GM12878 (cell line): ENCODE data around the gene AHNAK2. TPM values are rescaled to one million over a fixed set of nuclear protein-coding genes. Genes with fewer than 3 reads are reported as not detected.

ENCODE experiments used
- ATAC-seq: fragments of 200-7000 bp; cut with Tn5 transposase; 3 replicates; pipeline ENCODE4 v1.9.1; 2020; ENCODE audit warnings: mild to moderate bottlenecking, moderate library complexity
- BruUV-seq: library from RNA; stranded (reverse); fragments of 400-500 nt; replicated peaks from 2 replicates; lab custom pipeline; 2021; lab: Mats Ljungman, UMichigan
- CTCF ChIA-PET: fragments of 300-600 bp; sonication (Branson Sonifier 250); formaldehyde crosslinking; extraction: SDS; loops from one replicate; lab custom pipeline; 2021; ENCODE audit warnings: inconsistent platforms; lab: Yijun Ruan, JAX
- POLR2A ChIA-PET: fragments of 350-600 bp; formaldehyde crosslinking; extraction: SDS; loops from one replicate; lab custom pipeline; 2021; ENCODE audit warnings: inconsistent platforms; lab: Charles Lee
- RAD21 ChIA-PET: fragments of 300-600 bp; sonication (Branson Sonifier 250); formaldehyde crosslinking; loops from one replicate; lab custom pipeline; 2023; ENCODE audit warnings: antibody characterized with exemption; ENCODE audit not compliant: unreplicated experiment; lab: Charles Lee
- SMC1A ChIA-PET: fragments of 300-600 bp; sonication (Branson Sonifier 250); formaldehyde crosslinking; loops from one replicate; lab custom pipeline; 2023; ENCODE audit not compliant: unreplicated experiment, uncharacterized antibody; lab: Charles Lee
- DNase-seq: peaks from one replicate; pipeline ENCODE4 v3.0.0-alpha.2; 2011; ENCODE audit warnings: low read depth, low spot score
- FAIRE-seq: peaks from 3 replicates; lab custom pipeline; 2011; peaks lifted over from hg19 to GRCh38; lab: Jason Lieb, UNC
- H2AFZ ChIP-seq: 2 replicates; pipeline ENCODE4 v1.6.0; 2011; ENCODE audit warnings: low read depth, low read length, control low read depth; ENCODE audit not compliant: control insufficient read depth
- H3K27ac ChIP-seq: 2 replicates; pipeline ENCODE4 v1.5.1; 2011; ENCODE audit warnings: control low read depth; ENCODE audit not compliant: control insufficient read depth, insufficient read depth
- H3K27me3 ChIP-seq, 2 experiments: replicated peaks in 1 of 2; 2 replicates each; pipeline versions ENCODE4 v1.6.0 to v1.6.1; 2011; ENCODE audit warnings: low read length in 1 of 2; ENCODE audit not compliant: control insufficient read depth in 2 of 2, insufficient read depth in 2 of 2
- H3K36me3 ChIP-seq, 2 experiments: 2 replicates each; pipeline ENCODE4 v1.5.1; 2011; ENCODE audit warnings: low read length in 1 of 2; ENCODE audit not compliant: control insufficient read depth in 2 of 2, insufficient read depth in 2 of 2
- H3K4me1 ChIP-seq: 2 replicates; pipeline ENCODE4 v1.6.1; 2011; ENCODE audit warnings: mild to moderate bottlenecking, low read length, moderate library complexity, mixed read lengths; ENCODE audit not compliant: control insufficient read depth, insufficient read depth
- H3K4me2 ChIP-seq: 2 replicates; pipeline ENCODE4 v1.6.0; 2011; ENCODE audit warnings: control low read depth; ENCODE audit not compliant: control insufficient read depth, insufficient read depth
- H3K4me3 ChIP-seq: fragments of 200-600 bp; sonication (generic); 2 replicates; pipeline ENCODE4 v1.5.1; 2016
- H3K79me2 ChIP-seq: 2 replicates; pipeline ENCODE4 v1.6.0; 2011; ENCODE audit warnings: low read length; ENCODE audit not compliant: control insufficient read depth, insufficient read depth
- H3K9ac ChIP-seq: 2 replicates; pipeline ENCODE4 v1.8.0; 2011; ENCODE audit warnings: low read length, control low read depth, mixed read lengths; ENCODE audit not compliant: control insufficient read depth, insufficient read depth
- H3K9me3 ChIP-seq: replicated peaks from 3 replicates; pipeline ENCODE4 v1.5.1; 2011; ENCODE audit warnings: mild to moderate bottlenecking, low read length; ENCODE audit not compliant: control insufficient read depth, insufficient read depth
- H4K20me1 ChIP-seq: 2 replicates; pipeline ENCODE4 v1.6.0; 2011; ENCODE audit not compliant: control insufficient read depth, insufficient read depth
- BMI1 ChIP-seq: fragments of 450-650 bp; IDR thresholded peaks from 2 replicates; pipeline ENCODE4 v1.6.1; 2016; ENCODE audit warnings: mild to moderate bottlenecking, moderate library complexity, borderline replicate concordance
- ESRRA ChIP-seq: IDR thresholded peaks from 2 replicates; pipeline ENCODE4 v1.6.1; 2012; ENCODE audit warnings: mild to moderate bottlenecking, low read length, improper control_type of control experiment
- EZH2 ChIP-seq: IDR thresholded peaks from 2 replicates; pipeline ENCODE4 v1.6.1; 2012; ENCODE audit warnings: low read depth, mild to moderate bottlenecking, control low read depth, inconsistent platforms, low read length, borderline replicate concordance; ENCODE audit not compliant: control insufficient read depth
- IKZF2 ChIP-seq, 2 experiments: fragments of 450-650 bp; IDR thresholded peaks; 2 replicates each; pipeline ENCODE4 v1.6.1; 2017; ENCODE audit warnings: mild to moderate bottlenecking in 2 of 2, moderate library complexity in 2 of 2
- NBN ChIP-seq: fragments of 450-650 bp; IDR thresholded peaks from 2 replicates; pipeline ENCODE4 v1.6.1; 2016
- NFIC ChIP-seq: IDR thresholded peaks from 2 replicates; pipeline ENCODE4 v1.6.1; 2012; ENCODE audit warnings: low read depth, mild to moderate bottlenecking, inconsistent platforms, low read length, moderate library complexity
- SP1 ChIP-seq: IDR thresholded peaks from one replicate; pipeline ENCODE4 v1.6.1; 2011; ENCODE audit warnings: low read depth, low read length
- SUPT20H ChIP-seq: IDR thresholded peaks from 2 replicates; pipeline ENCODE4 v1.6.1; 2011; ENCODE audit warnings: low read depth, mild to moderate bottlenecking, low read length, moderate library complexity, borderline replicate concordance; ENCODE audit not compliant: control insufficient read depth
- ZNF622 ChIP-seq: fragments of 450-650 bp; IDR thresholded peaks from 2 replicates; pipeline ENCODE4 v1.6.1; 2017; ENCODE audit warnings: mild to moderate bottlenecking, inconsistent platforms
- WGBS: methylation state at CpG from one replicate; pipeline ENCODE4 v1.1.6; 2016; ENCODE audit warnings: low lambda C conversion rate; ENCODE audit not compliant: insufficient replicate concordance, insufficient coverage; ENCODE audit errors: missing lambda C conversion rate; 5-methylcytosine and 5-hydroxymethylcytosine counted together
- in situ Hi-C: fragments of 300-500 bp; cut with MboI; formaldehyde crosslinking; loops from 9 replicates; pipeline ENCODE4 v1.14.3; 2018; ENCODE audit warnings: mixed read lengths
- intact Hi-C: fragments of 100-400 bp; cut with micrococcal nuclease; formaldehyde crosslinking; loops from one replicate; pipeline ENCODE4 v1.14.2; 2022; ENCODE audit not compliant: unreplicated experiment
- polyA plus RNA-seq, 11 experiments: library from polyadenylated mRNA; depleted of rRNA in 4 of 11; unstranded in 6 of 11; stranded (reverse) in 5 of 11; fragments of >200 nt; fragmentation: Nextera tagmentation in 4 of 11; fragmentation: Illumina TruSeq in 1 of 11; extraction: Ambion mirVana in 4 of 11; extraction: Trizol in 1 of 11; gene quantifications; 1 replicate in 1 of 11; 2 replicates in 10 of 11; pipeline versions ENCODE4 v1.2.1 to v1.2.3, GENCODE V29; 2011 to 2016; ENCODE audit warnings: inconsistent platforms in 2 of 11, missing spikeins in 2 of 11, low read depth in 1 of 11
- total RNA-seq, 4 experiments: library from RNA; depleted of rRNA in 3 of 4; stranded (reverse); fragments of >200 nt in 3 of 4; fragmentation: Illumina TruSeq in 1 of 4; extraction: Trizol in 1 of 4; gene quantifications; 2 replicates each; pipeline versions ENCODE4 v1.2.1 to v1.2.3, GENCODE V29; 2013 to 2021
- TF ChIP-seq, protein P1 (sequence below): fragments of 450-650 bp; IDR thresholded peaks from 2 replicates; pipeline ENCODE4 v1.6.1; 2016; ENCODE audit warnings: mild to moderate bottlenecking
- TF ChIP-seq, protein P2 (sequence below): fragments of 450-650 bp; IDR thresholded peaks from 2 replicates; pipeline ENCODE4 v1.6.1; 2017; ENCODE audit warnings: borderline replicate concordance

AHNAK2 gene
- total and polyA plus RNA-seq, 10 of the 15 experiments (the other 5 are each of a cell fraction or from before 2014, with no cell fraction given), result 0.03 to 0.10 TPM; not detected in 8

DNA sequence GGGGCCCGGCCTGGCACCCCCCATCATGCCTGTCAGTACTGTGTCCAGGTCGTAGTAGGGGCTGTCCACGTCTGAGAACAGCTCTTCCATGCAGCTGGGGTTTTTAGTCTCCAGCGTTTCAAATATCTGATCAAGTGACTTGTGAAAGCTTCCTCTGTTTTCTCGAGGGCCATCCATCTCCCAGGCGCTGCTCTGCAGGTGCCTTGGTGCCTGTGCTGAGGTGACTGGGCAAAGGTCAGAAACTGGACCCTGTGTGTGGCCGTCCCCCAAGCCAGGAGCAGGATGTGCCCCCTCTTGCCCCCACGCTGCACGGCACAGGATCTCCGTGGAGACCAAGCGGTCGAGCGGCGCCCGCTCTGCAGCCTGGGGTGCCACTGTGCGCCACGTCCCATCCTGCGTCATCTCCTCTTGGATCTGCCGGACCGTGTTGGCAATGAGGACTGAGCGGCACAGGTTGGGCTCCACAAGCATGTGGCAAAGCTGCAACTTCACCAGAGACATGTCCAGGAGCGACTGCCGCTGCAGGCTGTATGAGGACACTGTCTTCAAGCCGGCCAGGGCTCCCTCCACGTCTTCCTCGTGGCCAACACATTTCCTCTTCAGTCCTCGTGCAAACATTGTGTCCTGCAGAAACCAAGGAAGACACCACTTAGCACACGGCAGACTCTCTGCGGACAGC is 33.3 kb upstream of the AHNAK2 start:
- no peak for TF ChIP-seq IKZF2 (IDR thresholded peaks at IDR 0.05)
- TF ChIP-seq NBN, result no peak
- no peak for TF ChIP-seq ZNF622
- TF ChIP-seq EZH2, result no peak
- TF ChIP-seq NFIC, result no peak
- TF ChIP-seq BMI1, result no peak
- no peak for TF ChIP-seq SP1
- no peak for TF ChIP-seq ESRRA
- TF ChIP-seq, protein P1, sequence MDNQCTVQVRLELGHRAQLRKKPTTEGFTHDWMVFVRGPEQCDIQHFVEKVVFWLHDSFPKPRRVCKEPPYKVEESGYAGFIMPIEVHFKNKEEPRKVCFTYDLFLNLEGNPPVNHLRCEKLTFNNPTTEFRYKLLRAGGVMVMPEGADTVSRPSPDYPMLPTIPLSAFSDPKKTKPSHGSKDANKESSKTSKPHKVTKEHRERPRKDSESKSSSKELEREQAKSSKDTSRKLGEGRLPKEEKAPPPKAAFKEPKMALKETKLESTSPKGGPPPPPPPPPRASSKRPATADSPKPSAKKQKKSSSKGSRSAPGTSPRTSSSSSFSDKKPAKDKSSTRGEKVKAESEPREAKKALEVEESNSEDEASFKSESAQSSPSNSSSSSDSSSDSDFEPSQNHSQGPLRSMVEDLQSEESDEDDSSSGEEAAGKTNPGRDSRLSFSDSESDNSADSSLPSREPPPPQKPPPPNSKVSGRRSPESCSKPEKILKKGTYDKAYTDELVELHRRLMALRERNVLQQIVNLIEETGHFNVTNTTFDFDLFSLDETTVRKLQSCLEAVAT, result no peak
- TF ChIP-seq, protein P2, sequence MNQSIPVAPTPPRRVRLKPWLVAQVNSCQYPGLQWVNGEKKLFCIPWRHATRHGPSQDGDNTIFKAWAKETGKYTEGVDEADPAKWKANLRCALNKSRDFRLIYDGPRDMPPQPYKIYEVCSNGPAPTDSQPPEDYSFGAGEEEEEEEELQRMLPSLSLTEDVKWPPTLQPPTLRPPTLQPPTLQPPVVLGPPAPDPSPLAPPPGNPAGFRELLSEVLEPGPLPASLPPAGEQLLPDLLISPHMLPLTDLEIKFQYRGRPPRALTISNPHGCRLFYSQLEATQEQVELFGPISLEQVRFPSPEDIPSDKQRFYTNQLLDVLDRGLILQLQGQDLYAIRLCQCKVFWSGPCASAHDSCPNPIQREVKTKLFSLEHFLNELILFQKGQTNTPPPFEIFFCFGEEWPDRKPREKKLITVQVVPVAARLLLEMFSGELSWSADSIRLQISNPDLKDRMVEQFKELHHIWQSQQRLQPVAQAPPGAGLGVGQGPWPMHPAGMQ, result no peak
- TF ChIP-seq SUPT20H, result no peak
- intact Hi-C loops (no loop called here), in situ Hi-C loops (no loop called here)
- Histone ChIP-seq H2AFZ (no peak overlapping the region), H3K9ac (no peak overlapping the region), H3K79me2 (peaks cover 71% of the 10 kb centered on the region), H3K27ac (no peak overlapping the region), H3K36me3 (peaks cover 42 to 44% of the 10 kb centered on the region in 2 experiments), H3K9me3 (no peaks in the 10 kb centered on the region), H4K20me1 (no peaks in the 10 kb centered on the region; the same call in none of the 2 replicates), H3K4me2 (no peak overlapping the region), H3K27me3 (no peaks in the 10 kb centered on the region), H3K4me3 (no peak overlapping the region), H3K4me1 (peaks cover 20% of the 10 kb centered on the region)
- ATAC-seq (no peak), FAIRE-seq (no peak), DNase-seq (no peak)
- CTCF ChIA-PET, result no interaction called here
- no TSS peak for BruUV-seq
- POLR2A ChIA-PET, result no interaction called here
- RAD21 ChIA-PET, result no interaction called here
- 86% methylated on average over 29 of the region's 29 CpGs for WGBS
- SMC1A ChIA-PET, result interaction anchor here (1.0 kb wide), 1 partner anchor 36 kb away, joined by 3 read pairs; no protein-coding TSS in a partner anchor
